Activated naive CD8-positive, alpha-beta T cell treated with anti-CD3 and anti-CD28 coated beads, Interleukin-2, amount 50 U/mL, for 24 hours (primary cell): ENCODE data around the gene ACTN3.
A peak's percentile ranks its signal among the peaks of the same experiment; 100 is the strongest.
"Not testable (repeated sequence)": the region's sequence is repeated elsewhere in the genome, so short reads cannot be mapped to it uniquely, and the experiment has no call there.

Source experiments
- ATAC-seq: fragments of 150-1000 bp; cut with Tn5 transposase; one replicate; pipeline ENCODE4 v1.10.0; 2021
- DNase-seq: peaks from one replicate; pipeline ENCODE4 v3.0.0; 2021
- H3K27ac Mint-ChIP-seq: one replicate; pipeline ENCODE4 v1.8.0; 2021; ENCODE audit warnings: mild to moderate bottlenecking, mixed read lengths
- H3K27me3 Mint-ChIP-seq: one replicate; pipeline ENCODE4 v1.8.0; 2021; ENCODE audit warnings: mixed read lengths
- H3K36me3 Mint-ChIP-seq: one replicate; pipeline ENCODE4 v1.8.0; 2021; ENCODE audit warnings: low read depth, mixed read lengths
- H3K4me1 Mint-ChIP-seq: one replicate; pipeline ENCODE4 v1.8.0; 2021; ENCODE audit warnings: mixed read lengths
- H3K4me3 Mint-ChIP-seq: one replicate; pipeline ENCODE4 v1.8.0; 2021; ENCODE audit warnings: mild to moderate bottlenecking, moderate library complexity, mixed read lengths
- H3K9me3 Mint-ChIP-seq: one replicate; pipeline ENCODE4 v1.8.0; 2021; ENCODE audit warnings: mixed read lengths

The ACTN3 gene

DNA sequence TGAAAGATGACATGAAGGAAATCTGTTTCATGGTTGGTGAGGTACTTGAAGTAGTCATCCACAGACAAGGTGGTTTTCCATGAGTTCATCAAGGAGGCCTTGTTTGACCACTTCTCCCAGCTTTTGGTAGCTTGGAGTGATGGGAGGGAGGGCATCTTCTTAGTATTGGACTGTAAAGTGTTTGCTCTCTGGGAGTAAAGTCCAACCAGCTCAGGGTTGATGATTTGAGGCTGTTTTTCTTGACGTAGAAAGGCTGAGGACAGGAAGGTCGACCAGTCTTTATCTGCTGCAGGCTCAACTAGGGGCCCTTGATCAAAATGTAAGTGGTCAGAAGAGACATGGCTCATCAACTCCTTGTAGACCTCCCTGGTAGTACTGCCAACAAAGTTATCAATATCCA, 44.5 kb downstream of the ACTN3 start:
- Mint-ChIP-seq H3K4me1 (peaks cover 30% of the 10 kb centered on the region), H3K36me3 (no peaks in the 10 kb centered on the region), H3K27ac (no peak overlapping the region), H3K27me3 (no peaks in the 10 kb centered on the region), H3K4me3 (no peak overlapping the region), H3K9me3 (no peaks in the 10 kb centered on the region)
- no peak for DNase-seq
- ATAC-seq: no peak

DNA sequence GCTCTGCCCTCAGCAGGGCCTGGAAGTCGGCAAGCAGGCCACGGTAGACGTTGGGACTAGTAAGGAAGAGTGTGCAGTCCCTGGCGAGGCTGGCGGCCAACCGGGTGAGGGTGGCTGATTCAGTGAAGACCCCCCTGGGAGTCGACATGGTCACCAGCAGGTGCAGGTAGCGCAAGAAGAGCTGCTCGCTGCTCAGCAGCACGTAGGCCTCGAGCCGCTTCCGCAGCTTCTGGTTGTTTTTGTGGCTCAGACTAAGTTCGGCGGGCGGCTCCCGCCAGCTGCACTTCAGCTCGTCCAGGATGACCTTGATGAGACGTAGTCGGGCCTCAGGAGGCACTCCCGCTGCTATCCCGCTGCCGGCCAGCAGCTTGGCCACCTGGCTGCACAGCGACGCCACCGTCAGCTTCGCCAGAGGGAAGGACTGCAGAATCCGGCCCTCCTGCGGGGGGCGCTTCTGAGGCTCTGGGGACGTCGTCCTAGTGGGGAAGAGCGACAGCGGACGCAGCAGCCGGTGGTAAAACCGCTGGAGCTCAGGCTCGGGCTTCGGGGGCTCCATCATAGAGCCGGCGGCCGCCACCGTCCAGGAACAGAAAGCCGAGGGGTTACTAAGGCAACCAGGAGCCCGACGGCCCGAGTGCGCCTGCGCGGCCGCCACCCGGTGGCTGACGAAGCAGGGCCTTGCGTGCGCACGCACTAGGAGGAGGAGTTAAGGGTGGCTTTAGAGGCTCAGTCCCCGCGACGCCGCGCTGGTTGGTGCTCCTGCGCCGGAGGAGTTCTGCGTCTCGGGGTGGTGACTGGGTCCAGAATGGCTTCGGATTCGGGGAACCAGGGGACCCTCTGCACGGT, 46.0 kb downstream of the ACTN3 start, which contains the start of the genes CCDC87 and CCS:
Gene CCDC87, minus strand, starts transcription at position 607 of the 846 bp plus-strand sequence. Its CDS starts 48 bp downstream, at position 559.
Gene CCS, plus strand, starts transcription at position 729 of the 846 bp plus-strand sequence. Its CDS starts 77 bp downstream, at position 806.
- Mint-ChIP-seq H3K36me3 (peaks cover 1% of the 10 kb centered on the region), H3K4me3 (peak within 1 kb of the TSS; percentile 93), H3K4me1 (peaks cover 30% of the 10 kb centered on the region), H3K27ac (peak within 1 kb of the TSS; percentile 93), H3K27me3 (no peaks in the 10 kb centered on the region), H3K9me3 (no peaks in the 10 kb centered on the region)
- peak; percentile 99 for DNase-seq
- ATAC-seq: peak; percentile 98

DNA sequence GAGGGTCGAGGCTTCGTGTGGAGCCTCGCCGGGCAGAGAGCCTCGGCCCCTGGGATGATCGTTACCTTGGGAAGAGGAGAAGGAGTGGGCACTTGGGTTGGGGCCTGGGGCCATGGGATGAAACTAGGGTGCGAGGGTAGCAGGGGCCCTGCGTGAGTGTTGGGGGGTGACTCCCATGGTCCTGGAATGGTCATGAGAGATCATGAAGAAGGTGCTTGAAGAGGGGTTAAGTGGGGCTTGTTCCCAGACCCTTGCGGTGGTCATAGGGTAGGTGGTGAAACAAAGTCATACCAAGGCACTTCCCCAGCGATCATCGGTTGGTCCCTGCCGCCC, 46.6 kb downstream of the ACTN3 start:
- no peak for ATAC-seq
- Mint-ChIP-seq H3K4me3 (peak overlapping the region; percentile 93), H3K9me3 (no peaks in the 10 kb centered on the region), H3K27me3 (no peaks in the 10 kb centered on the region), H3K4me1 (peaks cover 30% of the 10 kb centered on the region), H3K27ac (peak overlapping the region; percentile 93), H3K36me3 (peaks cover 1% of the 10 kb centered on the region)
- no peak for DNase-seq

DNA sequence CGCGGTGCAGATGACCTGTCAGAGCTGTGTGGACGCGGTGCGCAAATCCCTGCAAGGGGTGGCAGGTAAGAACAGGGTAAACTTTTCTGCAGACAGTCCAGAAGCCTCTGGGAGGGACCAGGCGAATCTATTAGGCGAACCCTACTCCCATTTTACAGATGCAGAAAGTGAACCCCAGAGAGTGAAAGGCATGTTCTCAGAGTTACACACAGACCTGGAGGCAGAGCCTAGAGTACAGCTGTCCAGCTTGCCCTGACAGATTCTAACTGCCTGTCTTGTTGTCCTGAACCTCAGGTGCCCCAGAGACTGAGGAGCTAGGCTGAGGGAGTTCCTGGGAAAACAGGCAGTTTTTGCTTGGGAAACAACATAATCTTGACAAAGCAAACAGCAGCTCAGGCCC, 46.9 kb downstream of the ACTN3 start:
- H3K36me3 Mint-ChIP-seq: peaks cover 1% of the 10 kb centered on the region

DNA sequence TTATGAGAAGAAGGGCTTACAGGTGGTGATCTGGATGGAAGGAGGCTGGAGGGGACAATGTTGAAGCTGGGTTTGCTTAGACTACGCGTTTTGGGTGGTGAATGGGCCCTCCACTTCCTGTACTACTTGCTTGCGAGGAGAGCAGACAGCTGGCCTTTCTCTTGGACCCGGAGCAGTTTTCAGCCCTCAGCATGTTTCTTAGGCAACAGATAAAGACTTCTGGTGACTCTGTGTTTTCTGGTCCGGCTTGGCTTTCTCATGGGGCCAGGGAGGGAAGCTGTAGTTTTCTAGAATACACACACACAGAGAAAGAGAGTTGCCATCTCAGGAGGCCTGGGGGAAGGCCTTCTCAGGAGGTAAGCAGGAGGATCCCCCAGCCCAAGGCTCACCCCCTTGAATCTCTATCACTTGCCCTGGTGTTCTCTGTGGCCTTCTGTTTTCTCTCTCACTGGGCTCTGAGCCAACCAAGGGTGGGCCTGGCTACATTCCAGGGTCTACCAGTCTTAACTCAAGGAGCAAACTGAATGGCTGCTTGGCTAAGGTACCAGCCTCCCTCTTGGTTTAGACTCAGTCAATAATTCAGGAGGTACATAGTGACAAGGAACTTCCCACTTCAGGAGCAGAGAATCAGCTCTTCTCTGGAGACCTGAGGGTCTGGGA, 48.7 kb downstream of the ACTN3 start:
- Mint-ChIP-seq H3K9me3 (no peaks in the 10 kb centered on the region), H3K4me3 (peak overlapping the region; percentile 37), H3K36me3 (peaks cover 1% of the 10 kb centered on the region), H3K27ac (peak overlapping the region; percentile 8), H3K27me3 (no peaks in the 10 kb centered on the region), H3K4me1 (peaks cover 30% of the 10 kb centered on the region)
- no peak for ATAC-seq
- DNase-seq: no peak

More for the DNA sequence above, 46.9 kb downstream of the ACTN3 start:
- no peak for ATAC-seq
- Mint-ChIP-seq H3K4me1 (peaks cover 30% of the 10 kb centered on the region), H3K27ac (peak overlapping the region; percentile 93), H3K9me3 (no peaks in the 10 kb centered on the region), H3K27me3 (no peaks in the 10 kb centered on the region), H3K4me3 (peak overlapping the region; percentile 93)
- DNase-seq: no peak

DNA sequence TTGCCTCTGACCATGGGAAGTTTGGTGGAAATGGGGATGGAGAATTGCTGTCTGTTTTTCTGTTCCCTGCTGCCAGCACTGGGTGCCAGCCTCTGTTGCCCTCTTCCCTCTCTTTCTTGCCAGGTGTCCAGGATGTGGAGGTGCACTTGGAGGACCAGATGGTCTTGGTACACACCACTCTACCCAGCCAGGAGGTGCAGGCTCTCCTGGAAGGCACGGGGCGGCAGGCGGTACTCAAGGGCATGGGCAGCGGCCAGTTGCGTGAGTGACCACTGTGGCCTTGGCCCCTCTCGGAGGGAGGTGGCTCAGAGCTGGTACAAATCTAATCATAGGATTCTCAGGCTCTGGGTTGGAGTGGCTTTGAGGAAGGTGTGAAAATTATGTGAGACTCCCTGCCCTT, 52.3 kb downstream of the ACTN3 start:
- no peak for ATAC-seq
- no peaks in the 10 kb centered on the region for H3K9me3 Mint-ChIP-seq
- H3K4me1 Mint-ChIP-seq: peaks cover 13% of the 10 kb centered on the region
- no peak overlapping the region for H3K4me3 Mint-ChIP-seq
- H3K27me3 Mint-ChIP-seq: no peaks in the 10 kb centered on the region
- no peak for DNase-seq
- H3K27ac Mint-ChIP-seq: no peak overlapping the region
- H3K36me3 Mint-ChIP-seq: peaks cover 1% of the 10 kb centered on the region

DNA sequence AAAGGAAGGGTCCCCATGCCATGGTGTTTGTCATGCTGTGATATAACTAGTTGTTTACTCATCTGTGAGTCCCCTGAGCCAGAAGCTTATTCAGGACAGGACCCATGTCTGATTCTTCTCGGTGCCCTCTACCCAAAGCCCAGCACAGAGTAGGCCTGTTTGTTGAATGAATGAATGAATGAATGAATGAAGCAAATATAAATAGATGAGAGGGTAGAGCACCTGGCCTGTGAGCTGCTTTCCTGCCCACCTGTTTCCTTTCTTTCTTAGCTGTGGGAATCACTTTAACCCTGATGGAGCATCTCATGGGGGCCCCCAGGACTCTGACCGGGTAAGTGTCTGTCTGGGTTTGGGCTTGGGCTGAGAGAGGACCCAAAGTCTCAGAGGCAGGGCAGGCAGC, 53.5 kb downstream of the ACTN3 start:
- DNase-seq (no peak), ATAC-seq (no peak)
- Mint-ChIP-seq H3K27ac (no peak overlapping the region), H3K36me3 (peaks cover 6% of the 10 kb centered on the region), H3K4me3 (no peak overlapping the region), H3K27me3 (no peaks in the 10 kb centered on the region), H3K4me1 (peaks cover 5% of the 10 kb centered on the region), H3K9me3 (no peaks in the 10 kb centered on the region)

DNA sequence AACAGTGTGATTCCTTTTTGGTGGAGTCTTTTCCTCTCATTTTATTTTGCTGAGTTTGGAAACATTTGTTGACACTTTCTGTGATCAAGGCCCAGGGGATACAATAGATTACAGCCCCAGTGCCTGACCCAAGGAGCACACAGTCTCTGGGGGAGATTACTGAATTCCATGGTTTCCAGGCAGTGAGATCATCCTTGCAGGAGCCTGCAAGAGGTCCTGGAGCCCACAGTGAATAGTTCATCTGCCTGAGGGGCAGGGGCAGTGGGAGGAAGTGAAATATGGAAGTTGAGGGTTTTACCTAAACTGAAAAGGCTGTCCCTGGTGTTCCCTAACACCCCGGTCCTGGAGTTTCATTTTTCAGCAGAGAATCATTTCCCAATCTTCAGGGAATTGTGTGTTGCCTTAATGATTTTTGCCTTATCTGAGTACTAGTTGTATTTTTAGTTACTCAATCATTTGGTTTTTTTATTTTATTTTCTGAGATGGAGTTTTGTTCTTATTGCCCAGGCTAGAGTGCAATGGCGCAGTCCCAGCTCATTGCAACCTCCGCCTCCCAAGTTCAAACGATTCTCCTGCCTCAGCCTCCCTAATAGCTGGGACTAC, 54.0 kb downstream of the ACTN3 start:
- no peak overlapping the region for H3K27ac Mint-ChIP-seq

DNA sequence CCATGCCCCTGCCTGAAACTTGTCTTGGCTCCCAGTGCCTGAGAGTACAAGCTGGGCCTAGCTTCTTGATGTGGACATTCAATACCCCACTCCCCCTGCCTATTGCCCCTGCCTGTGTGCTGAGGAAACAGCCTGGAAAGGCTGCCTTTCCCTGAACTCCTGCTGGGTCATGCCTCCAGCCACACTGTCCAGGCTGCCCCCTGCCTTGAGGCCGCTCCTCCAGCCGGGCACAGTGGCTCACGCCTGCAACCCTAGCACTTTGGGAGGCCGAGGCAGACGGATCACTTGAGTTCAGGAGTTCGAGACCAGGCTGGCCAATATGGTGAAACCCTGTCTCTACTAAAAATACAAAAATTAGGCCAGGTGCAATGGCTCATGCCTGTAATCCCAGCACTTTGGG, 56.4 kb downstream of the ACTN3 start:
- peaks cover 3% of the 10 kb centered on the region for H3K4me1 Mint-ChIP-seq

More for the DNA sequence above, 54.0 kb downstream of the ACTN3 start:
- ATAC-seq: no peak
- Mint-ChIP-seq H3K4me3 (no peak overlapping the region), H3K4me1 (peaks cover under 1% of the 10 kb centered on the region), H3K27me3 (no peaks in the 10 kb centered on the region), H3K9me3 (no peaks in the 10 kb centered on the region), H3K36me3 (peaks cover 6% of the 10 kb centered on the region)
- DNase-seq: no peak

DNA sequence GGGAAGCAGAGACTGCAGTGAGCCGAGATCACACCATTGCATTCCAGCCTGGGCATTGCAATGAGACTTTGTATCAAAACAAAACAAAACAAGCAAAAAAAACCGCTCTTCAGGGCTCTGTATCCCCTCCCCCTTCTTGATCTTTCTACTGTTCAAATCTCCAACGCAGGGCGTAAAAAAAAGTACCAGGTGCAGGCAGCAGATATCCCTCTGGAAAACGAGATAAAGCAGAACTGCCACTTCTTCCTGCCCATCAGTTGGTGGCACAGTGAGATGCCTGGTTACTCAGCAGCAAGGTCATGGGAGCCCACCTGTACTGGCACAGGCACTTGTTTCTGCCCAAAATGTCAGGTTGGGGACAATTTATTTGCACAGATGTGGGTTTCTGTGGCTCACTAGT, 57.5 kb downstream of the ACTN3 start:
- ATAC-seq (no peak), DNase-seq (no peak)
- Mint-ChIP-seq H3K27me3 (no peaks in the 10 kb centered on the region), H3K9me3 (no peaks in the 10 kb centered on the region), H3K36me3 (peaks cover 4% of the 10 kb centered on the region), H3K27ac (no peak overlapping the region), H3K4me3 (no peak overlapping the region), H3K4me1 (peaks cover 3% of the 10 kb centered on the region)

More for the DNA sequence above, 56.4 kb downstream of the ACTN3 start:
- Mint-ChIP-seq H3K9me3 (no peaks in the 10 kb centered on the region), H3K27me3 (no peaks in the 10 kb centered on the region), H3K36me3 (peaks cover 4% of the 10 kb centered on the region), H3K4me3 (no peak overlapping the region), H3K27ac (no peak overlapping the region)
- DNase-seq (no peak), ATAC-seq (no peak)

DNA sequence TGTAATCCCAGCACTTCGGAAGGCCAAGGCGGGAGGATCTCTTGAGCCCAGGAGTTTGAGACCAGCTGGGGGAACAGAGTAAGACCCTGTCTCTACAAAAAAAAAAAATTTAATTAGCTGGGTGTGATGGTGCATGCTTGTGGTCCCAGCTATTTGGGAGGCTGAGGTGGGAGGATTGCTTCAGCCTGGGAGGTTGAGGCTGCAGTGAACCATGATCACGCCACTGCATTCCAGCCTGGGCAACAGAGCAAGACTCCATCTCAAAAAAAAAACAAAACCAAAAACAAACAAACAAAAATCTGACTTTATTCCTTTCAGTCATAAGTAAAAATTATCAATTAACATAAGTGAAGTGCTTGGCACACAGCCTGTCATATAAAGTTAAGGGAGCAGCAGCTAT, 59.9 kb downstream of the ACTN3 start:
- not testable (repeated sequence) for H3K9me3 Mint-ChIP-seq, H3K36me3 Mint-ChIP-seq, H3K27me3 Mint-ChIP-seq, H3K27ac Mint-ChIP-seq, H3K4me3 Mint-ChIP-seq, DNase-seq, ATAC-seq
- peaks cover 16% of the 10 kb centered on the region for H3K4me1 Mint-ChIP-seq

DNA sequence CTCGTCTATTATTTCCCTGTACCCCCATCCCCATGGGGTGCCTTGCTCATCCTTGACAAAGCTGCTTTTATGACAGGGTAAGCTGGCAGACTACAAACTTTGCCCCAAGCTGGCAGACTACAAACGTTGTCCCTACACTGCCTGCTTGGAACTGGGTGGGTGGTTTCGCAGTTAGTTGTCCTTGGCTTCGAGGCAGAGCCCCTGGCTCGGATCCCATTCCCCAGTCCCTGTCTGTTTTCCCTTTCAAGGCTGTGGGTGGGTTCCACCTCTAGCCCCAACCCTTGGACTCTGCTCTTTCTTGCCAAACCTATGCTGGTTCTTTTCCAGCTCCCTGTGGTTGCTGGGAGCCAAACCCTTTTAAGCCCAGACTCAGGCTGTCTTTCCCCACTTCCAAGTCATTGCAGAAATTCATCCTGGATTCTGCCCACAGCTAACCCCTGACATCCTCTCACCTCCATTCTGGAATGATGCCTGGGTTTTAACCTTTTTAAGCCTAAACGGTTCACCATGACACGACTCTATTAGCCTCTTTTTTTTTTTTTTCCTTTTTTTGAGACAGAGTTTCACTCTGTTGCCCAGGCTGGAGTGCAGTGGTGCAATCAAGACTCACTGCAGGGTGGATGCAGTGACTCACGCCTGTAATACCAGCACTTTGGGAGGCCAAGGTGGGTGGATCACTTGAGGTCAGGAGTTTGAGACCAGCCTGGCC, 60.6 kb downstream of the ACTN3 start:
- H3K4me3 Mint-ChIP-seq: no peak overlapping the region
- H3K36me3 Mint-ChIP-seq: peaks cover 4% of the 10 kb centered on the region
- no peak overlapping the region for H3K27ac Mint-ChIP-seq
- ATAC-seq (no peak), DNase-seq (no peak)
- no peaks in the 10 kb centered on the region for H3K27me3 Mint-ChIP-seq
- H3K9me3 Mint-ChIP-seq: no peaks in the 10 kb centered on the region
- peaks cover 18% of the 10 kb centered on the region for H3K4me1 Mint-ChIP-seq

DNA sequence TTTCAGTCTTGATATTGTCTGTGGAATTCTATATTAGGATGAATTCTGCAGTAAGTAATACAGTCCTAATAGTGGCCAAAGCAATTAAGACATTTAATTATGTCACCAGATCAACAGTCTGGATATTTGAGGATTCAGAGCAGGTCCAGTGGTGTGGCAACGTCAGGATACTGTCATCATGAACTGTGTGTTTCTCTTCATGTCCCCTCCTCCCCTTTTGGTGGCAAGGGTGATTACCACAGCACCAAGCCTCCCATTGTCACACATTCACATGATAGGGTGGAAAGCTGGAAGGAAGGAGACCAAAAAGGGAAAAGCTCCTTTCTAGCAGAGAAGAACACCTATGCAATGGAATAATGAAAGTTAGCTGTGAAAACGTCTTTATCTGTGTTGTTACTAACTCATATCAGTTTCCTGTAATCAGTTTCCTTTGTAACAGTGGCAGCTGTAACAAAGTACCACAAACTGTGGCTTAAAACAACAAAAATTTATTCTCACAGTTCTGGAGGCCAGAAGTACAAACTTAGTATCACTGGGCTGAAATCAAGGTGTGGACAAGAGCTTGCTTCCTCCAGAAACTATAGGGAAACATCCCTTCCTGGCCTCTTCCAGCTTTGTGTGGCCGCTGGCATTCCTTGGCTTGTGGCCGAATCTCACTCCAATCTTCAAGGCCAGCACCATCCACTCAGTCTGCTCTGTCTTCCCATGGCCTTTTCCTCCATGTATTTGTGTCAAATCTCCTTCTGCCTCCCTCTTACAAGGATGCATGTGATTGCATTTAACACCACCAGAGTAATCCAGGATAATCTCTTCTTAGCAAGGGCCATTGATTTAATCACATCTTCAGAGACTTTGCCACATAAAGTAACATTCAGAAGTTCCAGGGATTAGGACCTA, 63.3 kb downstream of the ACTN3 start:
- Mint-ChIP-seq H3K36me3 (peaks cover 2% of the 10 kb centered on the region), H3K27me3 (no peaks in the 10 kb centered on the region), H3K4me3 (no peak overlapping the region), H3K27ac (no peak overlapping the region), H3K4me1 (peaks cover 18% of the 10 kb centered on the region), H3K9me3 (no peaks in the 10 kb centered on the region)
- ATAC-seq (no peak), DNase-seq (no peak)
